Astrocyte of the spinal cord (primary cell): ENCODE results near the gene EPHB2.

Source experiments
- DNase-seq: peaks from one replicate; pipeline ENCODE4 v3.0.0; 2011; ENCODE audit warnings: low read depth, low spot score
- H3K4me3 ChIP-seq: 2 replicates; pipeline ENCODE4 v1.5.1; 2011; ENCODE audit warnings: low read depth, mild to moderate bottlenecking, low read length, moderate library complexity
- in situ Hi-C: cut with HindIII; loops from 2 replicates; pipeline ENCODE4 v1.10.0; 2017; ENCODE audit warnings: low sequenced_read_pairs
- TF ChIP-seq, protein P1 (sequence below): IDR thresholded peaks from 2 replicates; pipeline ENCODE4 v1.5.1; 2012; ENCODE audit warnings: low read depth, mild to moderate bottlenecking, low read length, inconsistent platforms

The EPHB2 gene

DNA sequence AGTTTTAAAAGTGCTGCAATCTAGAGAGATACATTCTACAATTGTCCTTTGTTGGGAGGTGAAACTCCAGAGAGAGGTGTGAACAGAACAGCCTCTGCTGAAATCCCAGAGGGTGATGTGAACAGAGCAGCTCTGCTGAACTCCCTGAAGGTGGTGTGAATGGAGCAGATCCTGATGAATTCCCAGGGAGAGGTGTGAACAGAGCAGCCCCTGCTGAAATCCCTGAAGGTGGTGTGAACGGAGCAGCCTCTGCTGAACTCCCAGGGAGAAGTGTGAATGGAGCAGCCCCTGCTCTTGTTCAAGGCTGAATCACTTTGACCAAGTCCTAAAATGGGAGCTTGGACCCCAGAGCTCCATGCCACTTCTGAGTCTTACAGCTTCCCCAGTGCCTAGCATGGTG lies 167.3 kb downstream of the EPHB2 start:
- TF ChIP-seq, protein P1, sequence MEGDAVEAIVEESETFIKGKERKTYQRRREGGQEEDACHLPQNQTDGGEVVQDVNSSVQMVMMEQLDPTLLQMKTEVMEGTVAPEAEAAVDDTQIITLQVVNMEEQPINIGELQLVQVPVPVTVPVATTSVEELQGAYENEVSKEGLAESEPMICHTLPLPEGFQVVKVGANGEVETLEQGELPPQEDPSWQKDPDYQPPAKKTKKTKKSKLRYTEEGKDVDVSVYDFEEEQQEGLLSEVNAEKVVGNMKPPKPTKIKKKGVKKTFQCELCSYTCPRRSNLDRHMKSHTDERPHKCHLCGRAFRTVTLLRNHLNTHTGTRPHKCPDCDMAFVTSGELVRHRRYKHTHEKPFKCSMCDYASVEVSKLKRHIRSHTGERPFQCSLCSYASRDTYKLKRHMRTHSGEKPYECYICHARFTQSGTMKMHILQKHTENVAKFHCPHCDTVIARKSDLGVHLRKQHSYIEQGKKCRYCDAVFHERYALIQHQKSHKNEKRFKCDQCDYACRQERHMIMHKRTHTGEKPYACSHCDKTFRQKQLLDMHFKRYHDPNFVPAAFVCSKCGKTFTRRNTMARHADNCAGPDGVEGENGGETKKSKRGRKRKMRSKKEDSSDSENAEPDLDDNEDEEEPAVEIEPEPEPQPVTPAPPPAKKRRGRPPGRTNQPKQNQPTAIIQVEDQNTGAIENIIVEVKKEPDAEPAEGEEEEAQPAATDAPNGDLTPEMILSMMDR: no peak
- no peak for DNase-seq
- no peak overlapping the region for H3K4me3 ChIP-seq
- in situ Hi-C loops: loop anchor here (25.0 kb wide), 1 partner anchor 166 kb away; the partner anchor contains the start of gene EPHB2

DNA sequence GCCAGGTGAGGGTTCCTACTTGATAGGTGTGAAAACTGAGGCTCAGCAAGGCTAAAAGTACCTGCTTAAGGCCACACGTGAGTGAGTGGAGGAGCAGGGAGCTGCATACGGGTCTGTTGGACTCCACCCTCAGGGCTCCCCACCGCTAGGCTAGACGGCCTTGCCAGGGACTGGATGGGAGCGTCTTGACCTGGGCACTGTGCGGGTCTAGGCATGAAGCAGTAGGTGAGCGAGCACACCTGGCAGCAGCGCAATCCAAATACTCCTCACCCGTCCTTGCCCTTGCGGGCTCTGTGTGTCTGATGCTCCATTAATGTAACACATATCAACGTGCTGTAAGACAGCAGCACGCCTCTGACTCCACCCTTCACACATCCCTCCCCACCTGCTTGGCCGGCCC lies 168.0 kb downstream of the EPHB2 start:
- no peak for DNase-seq
- TF ChIP-seq, protein P1: no peak
- in situ Hi-C loops: loop anchor here (25.0 kb wide), 1 partner anchor 166 kb away; the partner anchor contains the start of gene EPHB2
- no peak overlapping the region for H3K4me3 ChIP-seq

DNA sequence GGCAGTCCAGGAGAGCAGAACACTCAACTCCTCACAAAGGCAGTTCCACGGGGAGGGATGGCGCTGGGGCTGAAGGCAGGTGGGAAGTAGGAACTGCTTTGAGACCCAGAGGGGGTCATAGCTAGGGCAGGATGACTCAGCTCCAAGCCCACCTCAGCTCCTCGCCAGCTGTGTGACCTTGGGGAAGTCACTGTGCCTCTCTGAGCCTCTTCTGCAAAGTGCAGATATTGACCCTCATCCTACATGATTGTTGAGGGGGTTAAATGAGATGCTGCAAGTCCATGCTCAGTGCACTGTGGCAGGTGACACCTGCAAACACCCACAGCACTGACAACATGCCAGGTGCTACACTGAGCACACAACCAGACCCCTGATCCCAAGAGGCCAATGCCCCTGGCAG lies 168.8 kb downstream of the EPHB2 start:
- TF ChIP-seq, protein P1: no peak
- DNase-seq: no peak
- no peak overlapping the region for H3K4me3 ChIP-seq
- in situ Hi-C loops: loop anchor here (25.0 kb wide), 1 partner anchor 167 kb away; the partner anchor contains the start of gene EPHB2

DNA sequence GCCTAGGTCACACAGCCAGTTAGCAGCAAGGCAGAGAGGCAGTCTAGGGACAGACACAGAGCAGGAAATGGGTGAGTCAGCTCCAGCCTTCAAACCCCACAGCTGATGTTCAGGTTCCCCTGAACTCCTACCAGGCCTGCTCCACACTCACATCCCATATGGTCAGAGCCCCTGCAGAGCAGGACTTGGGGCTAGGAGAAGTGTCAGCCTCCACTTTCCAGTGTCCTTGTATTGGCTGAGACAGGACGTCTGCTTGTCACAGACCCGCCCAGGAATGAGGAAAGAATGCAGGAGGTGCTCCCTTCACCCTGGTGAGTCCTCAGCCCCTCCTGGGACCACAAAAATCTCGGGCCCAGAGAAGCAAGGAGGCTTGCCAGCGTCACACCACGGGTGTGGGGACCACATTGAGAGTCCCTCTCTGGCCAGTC lies 169.5 kb downstream of the EPHB2 start:
- in situ Hi-C loops: loop anchor here (25.0 kb wide), 1 partner anchor 168 kb away; the partner anchor contains the start of gene EPHB2
- H3K4me3 ChIP-seq: no peak overlapping the region
- DNase-seq: peak; percentile 74
- TF ChIP-seq, protein P1: no peak

DNA sequence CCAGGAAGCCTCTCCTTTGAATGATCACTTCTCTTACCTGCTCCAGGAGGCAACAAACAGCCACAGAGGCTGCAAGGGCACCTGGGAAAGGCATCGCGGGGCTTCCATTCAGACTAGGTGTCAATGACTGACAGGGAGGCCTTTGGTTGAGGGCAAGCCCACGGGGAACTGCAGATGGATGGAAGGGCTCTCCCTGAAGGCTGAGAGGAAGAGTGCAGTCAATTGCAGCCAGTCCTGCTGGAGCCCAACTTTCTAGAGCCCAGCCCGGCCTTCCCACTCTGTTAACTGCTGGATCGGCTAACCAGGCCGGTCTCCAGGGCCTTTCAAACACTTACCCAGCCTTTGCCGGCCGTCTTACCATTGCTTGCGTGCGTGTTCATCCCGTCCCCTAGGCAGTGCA lies 172.8 kb downstream of the EPHB2 start:
- no peak overlapping the region for H3K4me3 ChIP-seq
- DNase-seq: no peak
- in situ Hi-C loops: loop anchor here (25.0 kb wide), 1 partner anchor 171 kb away; the partner anchor contains the start of gene EPHB2
- TF ChIP-seq, protein P1: no peak

DNA sequence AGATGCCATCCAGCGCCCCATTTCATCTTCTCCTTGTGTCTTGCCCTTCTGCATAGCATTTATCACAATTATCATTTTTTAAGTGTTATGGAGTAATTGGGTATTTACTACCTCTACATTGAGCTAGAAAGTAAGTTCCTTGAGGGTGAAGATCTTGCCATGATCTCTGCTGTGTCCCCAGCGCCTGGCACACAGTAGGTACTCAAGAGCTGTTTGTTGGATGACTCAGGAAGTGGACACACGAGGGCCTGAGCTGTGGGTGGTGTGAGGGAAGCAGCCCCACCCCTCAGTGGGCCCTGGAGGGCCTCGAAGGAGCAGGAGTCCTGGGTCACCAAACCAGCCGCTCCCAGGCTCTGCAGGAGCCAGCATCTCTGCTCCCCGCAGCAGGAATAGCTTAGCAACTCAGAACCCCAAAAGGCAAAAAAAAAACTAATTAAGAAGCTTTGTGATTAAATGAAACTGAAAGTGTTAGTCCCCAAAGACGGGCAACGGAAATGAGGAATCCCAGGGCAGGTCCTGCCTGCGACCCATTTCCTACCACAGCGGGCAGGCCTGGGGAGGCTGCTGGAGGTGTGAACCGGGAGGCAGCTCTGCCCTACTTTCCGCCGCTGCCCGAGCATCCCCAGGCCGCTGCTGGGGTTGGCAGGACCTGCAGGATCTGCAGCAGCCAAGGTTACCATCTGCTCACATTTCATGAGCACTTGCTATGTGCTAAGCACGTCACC lies 174.3 kb downstream of the EPHB2 start:
- in situ Hi-C loops: loop anchor here (25.0 kb wide), 1 partner anchor 173 kb away; the partner anchor contains the start of gene EPHB2
- TF ChIP-seq, protein P1: no peak
- DNase-seq: no peak
- no peak overlapping the region for H3K4me3 ChIP-seq
